C4-2B (cell line): ENCODE measurements around the gene STMP1.

ENCODE experiments used
- H3K27ac ChIP-seq: fragments of 450-650 bp; 2 replicates; pipeline ENCODE4 v1.5.1; 2017
- ZFX ChIP-seq: fragments of 450-650 bp; IDR thresholded peaks from 2 replicates; pipeline ENCODE4 v1.6.1; 2017
- TF ChIP-seq, protein P1 (sequence below): fragments of 450-650 bp; conservative IDR thresholded peaks from 2 replicates; pipeline ENCODE4 v1.5.1; 2017; ENCODE audit warnings: mild to moderate bottlenecking

Gene STMP1

DNA sequence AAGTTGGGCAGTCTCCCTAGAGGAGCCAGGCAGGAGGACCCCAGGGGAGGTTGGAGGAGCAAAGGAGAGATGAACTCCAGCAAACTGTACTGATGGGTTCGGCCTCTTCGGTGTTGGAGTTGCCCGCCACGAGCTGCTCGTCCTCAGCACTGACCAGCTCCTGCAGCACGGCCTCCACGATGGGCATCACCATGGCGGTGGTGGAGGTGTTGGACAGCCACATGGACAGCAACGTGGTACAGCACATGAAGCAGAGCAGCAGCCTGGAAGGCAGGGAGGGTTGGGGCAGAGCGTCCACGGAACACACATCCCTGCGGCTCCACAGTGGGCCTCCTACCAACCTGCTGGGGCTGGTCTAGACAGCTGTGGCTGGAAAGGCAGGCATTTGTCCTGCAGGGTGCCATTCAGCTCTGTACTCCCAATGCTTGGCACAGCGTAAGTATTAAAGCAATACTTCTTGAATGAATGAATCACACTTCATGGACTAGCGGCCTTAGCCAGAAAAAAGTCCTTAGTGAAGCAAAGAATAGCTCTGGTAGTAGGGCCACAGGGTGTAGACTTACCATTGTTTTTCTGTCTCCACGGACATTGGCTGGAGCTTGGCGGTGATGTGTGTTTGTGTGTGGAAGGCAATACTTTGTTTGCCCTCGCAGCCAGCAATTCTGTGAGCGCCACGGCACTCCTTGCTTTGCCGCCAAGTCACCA lies 43.9 kb downstream of the STMP1 start:
- H3K27ac ChIP-seq = no peak overlapping the region
- TF ChIP-seq ZFX = no peak

DNA sequence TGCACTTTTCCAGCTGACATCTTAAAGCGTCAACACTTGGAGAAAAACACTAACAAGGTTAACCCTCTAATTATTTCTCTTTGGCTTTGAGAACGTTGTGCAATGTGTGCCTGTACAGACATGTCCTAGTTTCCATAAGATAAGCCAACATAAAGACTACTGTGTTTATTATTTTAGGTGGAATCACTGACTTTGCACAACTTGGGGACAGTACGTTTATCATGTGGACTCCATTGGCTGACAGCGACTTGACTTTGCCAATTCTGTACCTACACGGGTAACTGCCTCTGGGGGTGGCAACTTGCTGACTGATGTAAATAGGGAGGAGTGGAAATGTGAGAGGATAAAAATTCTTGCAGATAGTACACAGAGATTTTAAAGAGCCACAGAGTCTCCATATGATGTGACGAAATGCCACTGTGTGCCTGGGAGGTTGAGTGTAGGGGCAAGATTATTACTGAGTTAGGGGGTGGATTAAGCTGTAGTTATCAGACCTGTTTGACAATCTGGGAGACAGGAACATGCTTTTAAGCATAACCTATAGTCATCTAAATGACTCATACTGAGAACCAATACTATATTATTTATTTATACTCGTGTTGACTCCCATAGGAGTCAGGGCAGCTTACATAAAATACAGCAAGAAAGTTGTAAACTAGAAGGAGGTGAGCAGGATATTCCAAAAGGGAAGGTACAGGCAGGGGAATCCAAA lies 44.7 kb downstream of the STMP1 start:
- H3K27ac ChIP-seq = no peak overlapping the region
- TF ChIP-seq ZFX = no peak
- TF ChIP-seq, protein P1, sequence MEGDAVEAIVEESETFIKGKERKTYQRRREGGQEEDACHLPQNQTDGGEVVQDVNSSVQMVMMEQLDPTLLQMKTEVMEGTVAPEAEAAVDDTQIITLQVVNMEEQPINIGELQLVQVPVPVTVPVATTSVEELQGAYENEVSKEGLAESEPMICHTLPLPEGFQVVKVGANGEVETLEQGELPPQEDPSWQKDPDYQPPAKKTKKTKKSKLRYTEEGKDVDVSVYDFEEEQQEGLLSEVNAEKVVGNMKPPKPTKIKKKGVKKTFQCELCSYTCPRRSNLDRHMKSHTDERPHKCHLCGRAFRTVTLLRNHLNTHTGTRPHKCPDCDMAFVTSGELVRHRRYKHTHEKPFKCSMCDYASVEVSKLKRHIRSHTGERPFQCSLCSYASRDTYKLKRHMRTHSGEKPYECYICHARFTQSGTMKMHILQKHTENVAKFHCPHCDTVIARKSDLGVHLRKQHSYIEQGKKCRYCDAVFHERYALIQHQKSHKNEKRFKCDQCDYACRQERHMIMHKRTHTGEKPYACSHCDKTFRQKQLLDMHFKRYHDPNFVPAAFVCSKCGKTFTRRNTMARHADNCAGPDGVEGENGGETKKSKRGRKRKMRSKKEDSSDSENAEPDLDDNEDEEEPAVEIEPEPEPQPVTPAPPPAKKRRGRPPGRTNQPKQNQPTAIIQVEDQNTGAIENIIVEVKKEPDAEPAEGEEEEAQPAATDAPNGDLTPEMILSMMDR = no peak

DNA sequence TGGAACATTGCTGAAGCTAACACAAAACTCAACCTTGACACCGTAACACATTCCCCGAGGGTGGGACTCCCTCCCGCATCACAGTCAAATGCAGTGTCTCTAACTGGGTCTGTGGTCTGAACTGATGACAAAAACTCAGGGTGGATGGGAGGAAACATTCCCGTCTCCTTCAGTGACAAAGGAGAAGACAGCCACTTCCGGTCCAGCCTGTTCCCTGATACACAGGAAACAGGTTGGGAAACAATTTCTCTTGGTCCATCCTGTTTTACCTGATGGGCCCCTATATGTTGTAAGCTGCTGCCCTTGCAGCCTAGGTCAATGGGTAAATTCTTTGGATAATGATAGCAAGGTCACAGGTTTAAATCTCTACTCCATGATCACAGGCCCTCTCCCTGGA lies 45.3 kb downstream of the STMP1 start:
- TF ChIP-seq ZFX = no peak
- TF ChIP-seq, protein P1 = no peak
- H3K27ac ChIP-seq = no peak overlapping the region

DNA sequence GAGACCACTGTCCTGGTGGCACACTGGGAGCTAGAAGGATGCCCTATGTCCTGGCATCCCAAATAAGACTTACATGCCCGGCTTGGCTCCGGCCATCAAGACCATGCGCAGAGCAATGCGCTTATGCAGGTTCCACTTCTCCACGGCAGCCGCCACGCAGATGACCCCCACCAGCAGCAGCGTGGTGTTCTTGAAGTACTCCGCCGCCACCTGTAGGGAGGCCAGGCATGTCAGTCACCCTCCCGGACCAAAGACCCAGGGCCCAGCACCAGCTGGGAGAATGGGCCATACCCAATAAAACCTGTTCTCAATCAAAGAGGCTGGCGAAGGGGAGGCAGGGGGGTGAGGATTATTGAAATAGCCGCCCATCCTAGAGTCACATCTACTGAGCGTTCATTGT lies 45.7 kb downstream of the STMP1 start:
- TF ChIP-seq, protein P1 = no peak
- no peak for TF ChIP-seq ZFX
- no peak overlapping the region for H3K27ac ChIP-seq

DNA sequence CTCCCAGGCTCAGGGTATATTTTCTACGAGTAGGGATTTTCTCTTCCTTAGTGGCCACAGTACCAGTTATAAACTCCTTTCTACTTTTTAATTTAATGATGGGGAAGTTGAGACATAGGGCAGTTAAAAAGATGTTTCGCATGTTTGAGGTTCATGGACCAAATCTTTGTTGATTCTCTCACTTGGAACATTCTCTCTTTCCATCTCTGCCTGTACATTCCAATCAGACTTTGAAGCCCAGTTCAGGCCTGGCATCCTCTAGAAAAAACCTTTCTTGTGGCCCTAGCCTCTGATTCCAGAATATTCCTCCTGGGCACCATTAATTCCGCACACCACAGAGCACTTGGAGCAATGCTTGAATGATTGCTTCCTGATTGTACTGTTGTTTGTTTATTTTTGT lies 47.2 kb downstream of the STMP1 start:
- TF ChIP-seq, protein P1 = no peak
- H3K27ac ChIP-seq = no peak overlapping the region

DNA sequence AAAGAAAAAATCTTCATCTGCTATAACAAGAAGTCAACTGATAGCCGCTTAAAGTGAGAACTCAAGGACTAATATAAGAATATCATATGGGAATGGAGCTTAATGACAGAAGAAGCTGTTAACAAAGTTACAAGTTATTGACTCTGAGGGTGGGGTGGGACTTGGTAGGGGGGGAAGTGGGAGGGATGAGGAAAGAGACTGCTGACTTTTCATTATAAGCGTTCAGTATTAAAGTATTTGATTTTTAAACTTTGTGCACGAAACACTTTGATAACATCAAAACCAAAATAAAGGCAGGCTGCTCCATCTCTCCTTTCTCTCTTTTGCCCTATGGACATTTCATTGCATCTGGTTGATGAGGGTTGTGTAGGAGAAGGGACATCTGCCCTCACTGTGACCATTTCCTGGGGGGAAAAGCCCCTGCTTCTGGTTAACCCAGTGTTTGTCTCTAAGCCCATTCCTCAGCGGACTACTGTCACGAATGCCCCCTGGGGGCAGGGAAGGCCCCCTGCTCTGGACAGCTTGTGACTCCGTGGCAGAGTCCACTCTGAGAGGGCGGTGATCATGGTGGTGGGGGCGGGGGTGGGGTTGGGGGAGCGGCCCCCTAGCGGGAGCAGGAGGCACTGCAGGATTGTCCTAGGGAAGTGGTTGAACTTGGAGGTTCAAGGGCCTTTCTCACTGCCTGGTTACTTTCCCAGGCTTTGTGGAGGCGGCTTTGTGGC lies 48.3 kb downstream of the STMP1 start:
- no peak for TF ChIP-seq ZFX
- TF ChIP-seq, protein P1 = peak; percentile 95
- no peak overlapping the region for H3K27ac ChIP-seq

DNA sequence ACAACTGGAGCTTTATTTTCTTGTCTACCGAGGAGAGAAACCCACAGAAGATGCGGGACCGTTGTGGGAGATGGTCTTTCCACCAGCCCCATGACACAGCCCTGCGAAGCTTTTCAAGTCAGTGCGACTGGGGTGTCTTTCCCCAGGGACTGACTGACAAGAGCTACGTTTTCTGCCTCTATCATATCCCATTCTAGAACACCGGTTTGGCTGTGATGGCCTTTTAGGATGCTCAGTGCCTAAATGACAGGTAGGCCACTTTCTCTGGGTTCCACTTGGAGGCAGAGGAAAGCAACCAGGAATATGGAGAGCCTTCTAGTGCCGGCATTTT lies 48.8 kb downstream of the STMP1 start:
- no peak overlapping the region for H3K27ac ChIP-seq
- TF ChIP-seq, protein P1 = peak; percentile 57
- no peak for TF ChIP-seq ZFX
